GM19238 (cell line): ENCODE data around the gene KRT9.

ENCODE experiments used
- DNase-seq: peaks from one replicate; pipeline ENCODE4 v3.0.0; 2011; ENCODE audit warnings: low spot score; ENCODE audit not compliant: insufficient read length

KRT9 gene

DNA sequence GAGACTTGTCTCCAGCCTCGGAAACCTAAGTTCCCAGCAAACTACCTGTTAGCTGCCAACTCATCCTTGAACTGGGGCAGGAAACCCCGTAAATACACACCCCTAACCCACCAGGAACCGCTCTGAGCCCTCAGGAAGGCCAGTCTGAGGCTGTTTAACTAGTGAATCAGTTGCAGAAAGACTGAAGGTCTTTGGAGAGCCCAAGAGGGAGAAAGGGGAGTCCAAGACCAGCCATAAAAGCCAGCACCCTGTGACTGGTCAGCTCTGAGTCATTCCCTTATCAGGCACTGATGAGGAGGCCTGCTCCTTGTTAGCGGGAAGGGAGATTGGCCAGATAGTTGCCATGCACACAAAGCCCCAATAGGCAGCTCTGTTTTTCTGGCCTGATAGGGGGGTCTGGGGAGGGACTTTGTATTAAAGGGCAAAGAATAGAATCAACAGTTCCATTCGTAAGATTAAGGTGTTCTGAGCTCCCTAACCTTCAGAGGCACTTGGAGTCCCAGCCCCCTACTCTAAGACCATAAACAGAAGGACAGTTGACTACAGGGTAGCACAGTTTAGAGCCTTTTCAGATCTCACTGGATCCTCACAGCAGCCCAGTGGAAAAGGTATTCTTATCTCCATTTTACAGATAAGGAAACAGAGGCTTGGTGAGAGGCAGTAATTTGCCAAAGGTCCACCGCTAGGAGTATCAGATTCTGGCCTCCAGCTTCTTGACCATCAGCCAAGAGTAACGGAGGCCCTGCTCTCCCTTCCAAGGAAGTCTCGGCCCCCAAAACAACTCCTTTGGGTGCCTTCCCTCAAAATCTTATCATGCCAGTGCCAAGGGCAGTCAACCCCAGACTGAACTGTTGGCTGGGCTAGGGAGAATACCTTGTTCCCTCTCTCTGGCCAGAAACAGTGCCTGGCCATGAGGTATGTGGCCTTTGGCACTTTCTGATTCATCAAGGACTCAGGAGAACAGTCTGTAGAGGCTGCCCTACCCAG, 41.5 kb downstream of the KRT9 start:
- no peak for DNase-seq

DNA sequence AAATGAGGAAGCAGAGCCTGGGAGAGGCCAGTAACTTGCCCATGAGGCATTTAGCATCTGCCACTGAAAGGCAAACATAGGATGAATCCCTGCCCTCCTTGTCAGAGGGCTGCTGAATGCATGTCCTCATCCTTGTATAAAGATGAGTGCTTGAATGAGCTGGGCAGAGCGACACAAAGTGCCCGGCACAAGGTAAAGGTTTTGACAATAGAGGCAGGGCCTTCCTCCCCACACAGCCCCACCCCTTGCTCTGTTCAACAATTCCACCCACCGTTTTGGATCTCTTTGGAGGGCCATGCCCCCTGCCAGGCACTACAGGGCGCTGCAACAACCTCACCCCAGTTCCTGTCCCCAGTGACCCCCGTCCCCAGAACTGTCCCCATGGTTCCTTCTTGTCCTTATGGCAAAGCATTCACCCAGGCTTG, 42.4 kb downstream of the KRT9 start:
- no peak for DNase-seq

DNA sequence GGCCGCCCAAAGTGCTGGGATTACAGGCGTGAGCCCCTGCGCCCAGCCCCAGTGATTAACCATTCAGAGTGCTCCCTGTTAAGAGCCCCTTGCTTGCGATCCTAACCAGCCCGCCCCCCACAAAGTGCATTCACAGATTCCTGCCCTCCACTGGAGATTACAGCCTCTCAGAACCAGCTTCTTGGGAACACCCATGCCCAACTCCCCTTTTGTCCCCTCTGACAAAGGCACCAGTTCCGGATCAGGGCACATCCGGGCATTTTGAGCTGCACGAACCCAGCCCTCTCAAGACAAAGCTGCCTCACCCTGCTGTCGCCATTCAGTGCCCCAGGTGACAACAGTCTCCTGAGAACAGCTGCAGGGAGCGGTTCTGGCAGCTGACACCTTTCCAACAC, 42.9 kb downstream of the KRT9 start:
- DNase-seq = no peak

DNA sequence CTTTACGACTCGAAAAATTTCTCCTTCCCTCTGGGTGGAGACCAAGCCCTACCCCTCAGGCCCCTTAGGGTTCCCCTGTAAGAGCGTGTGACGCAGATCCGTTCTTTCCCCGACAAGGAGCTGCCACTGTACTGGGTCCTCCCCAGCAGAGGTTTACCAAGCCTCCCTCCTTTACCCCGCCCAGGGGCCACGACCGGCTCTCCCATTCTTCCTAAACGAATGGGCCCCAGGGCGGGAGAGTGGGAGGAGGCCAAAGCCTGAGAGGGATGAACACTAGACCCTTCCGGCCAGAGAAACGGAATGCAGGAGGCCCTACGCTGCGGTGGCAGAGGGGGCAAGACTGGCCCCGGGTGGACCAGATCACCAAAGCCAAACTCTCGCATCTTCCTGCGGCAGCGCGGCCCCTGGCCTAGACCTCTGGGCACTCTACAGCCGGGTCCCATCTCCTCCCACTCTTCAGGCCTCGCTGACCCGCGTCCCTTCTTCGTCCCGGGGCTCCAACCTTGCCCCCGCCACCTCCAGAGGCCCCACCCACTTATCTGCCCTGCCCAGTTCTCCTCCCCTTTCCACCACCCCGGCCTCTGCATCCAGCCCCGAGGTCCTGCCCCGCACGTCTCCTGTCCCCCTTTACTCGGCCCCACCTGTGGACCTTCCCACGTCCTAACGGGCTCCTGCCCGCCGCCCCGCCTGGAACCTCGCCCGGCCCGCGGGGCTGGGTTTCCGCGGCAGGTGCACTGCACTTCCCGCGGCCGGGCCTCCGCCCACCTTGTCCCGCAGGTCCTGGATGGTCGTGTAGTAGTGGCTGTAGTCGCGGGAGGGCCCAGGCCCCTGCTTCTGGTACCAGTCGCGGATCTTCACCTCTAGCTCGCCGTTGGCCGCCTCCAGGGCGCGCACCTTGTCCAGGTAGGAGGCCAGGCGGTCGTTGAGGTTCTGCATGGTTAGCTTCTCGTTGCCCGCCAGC, 44.5 kb downstream of the KRT9 start:
- DNase-seq = no peak

DNA sequence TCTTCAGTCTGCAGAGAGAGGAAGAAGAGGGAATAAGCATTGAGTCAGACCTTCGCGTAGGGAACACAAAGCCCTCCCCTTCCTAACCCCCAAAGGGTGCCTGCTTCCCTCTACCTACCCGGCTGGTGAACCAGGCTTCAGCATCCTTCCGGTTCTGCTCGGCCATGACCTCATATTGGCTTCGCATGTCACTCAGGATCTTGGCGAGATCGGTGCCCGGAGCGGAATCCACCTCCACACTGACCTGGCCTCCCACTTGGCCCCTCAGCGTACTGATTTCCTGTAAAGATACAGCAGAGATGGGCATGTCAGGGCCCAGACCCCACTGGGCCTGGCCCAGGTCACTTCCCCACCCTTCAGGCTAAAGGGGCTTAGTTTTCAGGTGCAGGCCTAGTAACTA, 47.6 kb downstream of the KRT9 start:
- DNase-seq = no peak

DNA sequence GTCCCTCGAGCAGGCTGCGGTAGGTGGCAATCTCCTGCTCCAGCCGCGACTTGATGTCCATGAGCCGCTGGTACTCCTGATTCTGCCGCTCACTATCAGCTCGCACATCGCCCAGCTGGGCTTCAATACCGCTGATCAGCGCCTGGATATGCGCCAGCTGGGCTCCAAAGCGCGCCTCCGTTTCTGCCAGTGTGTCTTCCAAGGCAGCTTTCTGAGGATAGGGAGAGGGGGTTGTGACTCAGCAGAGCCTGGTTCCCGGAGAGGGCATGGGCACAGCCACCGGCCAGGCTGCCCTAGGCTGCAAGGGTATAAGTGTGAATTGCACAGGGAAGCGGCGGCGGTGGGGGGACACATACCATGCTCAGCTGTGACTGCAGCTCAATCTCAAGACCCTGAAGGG, 48.1 kb downstream of the KRT9 start:
- no peak for DNase-seq

DNA sequence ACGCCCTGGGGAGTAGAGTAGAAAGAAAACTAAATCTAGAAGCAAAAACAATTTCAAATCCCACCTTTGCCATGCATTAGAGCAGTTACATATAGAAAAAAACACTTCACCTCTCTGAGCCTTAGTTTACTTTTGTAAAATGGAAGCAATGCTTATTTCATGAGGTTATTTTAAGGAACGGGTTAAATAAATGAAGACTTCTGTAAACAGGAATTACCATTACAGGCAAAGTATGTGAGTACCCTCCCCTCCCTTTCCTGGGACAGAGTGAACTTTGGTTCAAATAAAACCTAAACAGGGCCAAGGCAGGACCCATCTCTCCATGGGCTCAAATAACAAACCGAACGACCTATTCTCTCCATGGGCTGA, 48.6 kb downstream of the KRT9 start:
- DNase-seq = no peak

DNA sequence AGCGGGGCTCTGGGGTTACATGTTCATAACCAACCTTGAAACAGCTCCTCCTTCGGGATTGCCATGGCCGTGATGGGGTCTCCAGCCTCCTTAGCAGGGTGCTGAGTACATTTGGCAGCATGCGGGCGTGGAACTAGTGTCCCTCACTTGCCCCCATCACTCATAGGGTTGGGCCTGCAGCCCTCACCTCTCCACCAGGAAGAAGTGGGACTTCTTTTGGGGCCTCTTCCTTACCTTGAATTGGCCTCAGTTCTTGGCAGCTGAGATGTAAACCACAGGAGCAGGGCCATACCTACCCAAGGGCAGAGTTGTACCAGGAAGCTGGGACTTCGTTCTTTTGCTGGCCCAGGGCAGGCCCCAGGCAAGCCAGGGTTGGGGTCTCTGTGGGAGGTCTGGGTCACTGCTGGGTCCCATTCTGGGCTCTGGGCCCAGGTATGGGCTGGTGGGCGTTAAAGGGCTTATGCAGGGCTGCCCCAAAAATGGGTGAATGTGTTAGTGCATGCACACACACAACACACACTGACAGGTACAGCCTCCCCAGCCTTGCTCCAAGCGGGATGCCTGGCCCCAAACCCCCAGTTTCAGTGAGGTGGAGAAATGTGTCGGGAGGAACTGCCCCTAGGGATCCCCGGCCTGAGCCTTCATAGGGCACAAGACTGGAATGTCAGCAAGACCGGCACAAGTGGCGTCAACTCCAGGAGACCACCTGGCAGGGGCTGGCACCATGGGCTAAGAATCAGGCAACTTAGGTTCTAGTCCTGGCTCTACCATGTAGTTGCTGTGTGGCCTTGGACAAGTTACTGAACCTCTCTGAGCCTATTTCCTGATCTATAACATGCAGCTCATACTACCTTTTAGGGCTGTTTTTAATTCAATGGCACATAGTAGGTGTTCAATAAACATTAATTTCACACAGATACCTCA, 49.3 kb downstream of the KRT9 start:
- no peak for DNase-seq

DNA sequence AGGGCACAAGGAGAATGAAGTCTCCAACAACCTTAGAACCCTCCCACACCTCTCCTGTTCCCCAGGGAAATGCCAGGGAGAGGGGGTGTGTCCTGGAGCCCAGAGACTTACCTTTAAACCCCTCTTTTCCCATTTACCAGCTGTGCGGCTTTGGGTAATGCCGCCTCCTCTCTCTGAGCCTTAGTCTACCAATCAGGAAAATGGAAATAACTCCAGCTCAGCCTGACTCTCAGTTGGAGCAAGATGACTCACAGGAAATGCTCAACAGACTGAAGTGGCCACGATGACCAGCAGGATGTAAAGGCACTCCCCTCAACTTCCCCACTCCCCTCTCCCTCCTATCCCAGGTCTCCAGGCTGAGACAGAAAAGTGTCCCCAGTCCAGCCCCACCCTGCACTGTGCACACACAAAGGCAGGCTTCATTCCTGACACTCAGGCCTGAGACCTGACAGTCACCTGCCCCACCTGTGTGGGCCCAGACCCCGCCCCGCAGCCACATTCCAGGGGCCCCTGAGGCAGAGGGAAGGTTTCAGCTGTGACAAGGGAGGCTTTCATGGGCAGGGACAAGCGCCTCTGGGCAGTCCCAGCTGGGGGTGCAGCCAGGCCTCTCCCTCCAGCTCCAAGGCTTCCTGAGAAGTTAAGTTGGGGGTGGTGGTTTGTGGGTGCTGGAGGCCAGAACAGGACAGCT, 50.1 kb downstream of the KRT9 start:
- DNase-seq = no peak

DNA sequence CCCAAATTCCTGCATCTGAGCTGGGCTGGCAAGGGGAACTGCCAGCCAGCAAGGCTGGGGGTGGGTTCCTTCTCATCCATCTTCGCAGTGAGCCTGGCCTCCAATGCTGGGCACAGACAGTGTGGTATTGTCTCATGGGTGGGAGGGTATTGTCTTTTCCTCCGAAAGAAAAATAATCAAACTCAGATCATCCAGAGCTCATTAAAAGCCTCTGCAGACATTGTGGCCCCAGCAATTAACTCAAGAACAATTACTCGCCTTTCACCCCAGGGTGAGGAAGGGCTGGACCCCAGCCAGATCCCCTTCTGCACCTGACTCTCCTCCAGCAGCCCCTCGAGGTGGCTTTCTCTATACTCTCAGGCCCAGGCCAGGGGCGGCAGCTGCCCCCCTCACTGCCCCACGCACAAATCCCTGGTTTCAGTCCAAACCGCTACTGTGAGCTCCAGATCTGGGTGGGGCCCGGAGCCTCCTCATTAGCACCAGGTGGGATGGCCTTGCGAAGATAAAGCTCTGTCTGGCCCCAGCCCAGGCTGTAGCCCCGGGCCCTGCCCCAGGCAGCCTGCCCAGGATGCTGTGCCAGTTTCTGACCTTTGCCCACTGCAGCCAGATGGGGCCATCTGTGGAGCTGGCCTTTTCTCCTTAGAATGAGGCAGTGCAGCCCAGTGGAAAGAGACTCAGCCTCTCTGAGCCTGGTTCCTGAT, 50.9 kb downstream of the KRT9 start:
- DNase-seq = no peak

DNA sequence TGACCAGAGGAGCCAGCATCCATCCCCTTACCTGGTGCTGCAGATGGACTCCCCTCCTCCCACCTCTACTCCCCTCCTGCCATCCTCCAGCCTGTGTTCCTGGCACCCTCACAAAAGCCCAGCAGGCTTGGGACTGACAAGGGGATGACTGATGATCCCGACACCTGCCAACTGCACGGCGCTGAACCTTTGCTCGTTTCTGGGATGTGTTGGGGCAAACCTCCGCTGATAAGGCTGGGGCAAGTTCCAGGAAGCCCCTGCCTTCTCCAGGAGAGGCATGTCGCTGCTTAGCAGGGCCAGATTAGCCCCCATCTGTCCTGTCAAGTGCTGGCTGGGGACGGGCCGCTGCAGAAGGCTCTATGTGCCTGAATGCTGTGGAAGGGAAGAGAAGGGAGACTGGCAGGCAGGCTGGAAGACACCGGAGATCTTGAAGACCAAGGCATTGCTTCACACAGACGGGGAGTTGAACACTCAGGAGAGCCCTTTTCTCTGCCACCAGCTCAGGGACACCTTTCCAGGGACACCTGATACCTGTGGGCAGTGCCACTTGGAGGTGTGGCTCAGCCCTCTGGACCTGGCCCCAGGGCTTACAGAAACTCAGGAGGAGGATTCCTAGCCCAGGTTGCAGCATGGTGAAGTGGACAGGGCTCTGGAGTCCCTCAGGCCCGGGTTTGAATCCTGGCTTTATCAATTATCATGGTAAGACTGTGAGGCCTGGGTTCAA, 52.2 kb downstream of the KRT9 start:
- no peak for DNase-seq

DNA sequence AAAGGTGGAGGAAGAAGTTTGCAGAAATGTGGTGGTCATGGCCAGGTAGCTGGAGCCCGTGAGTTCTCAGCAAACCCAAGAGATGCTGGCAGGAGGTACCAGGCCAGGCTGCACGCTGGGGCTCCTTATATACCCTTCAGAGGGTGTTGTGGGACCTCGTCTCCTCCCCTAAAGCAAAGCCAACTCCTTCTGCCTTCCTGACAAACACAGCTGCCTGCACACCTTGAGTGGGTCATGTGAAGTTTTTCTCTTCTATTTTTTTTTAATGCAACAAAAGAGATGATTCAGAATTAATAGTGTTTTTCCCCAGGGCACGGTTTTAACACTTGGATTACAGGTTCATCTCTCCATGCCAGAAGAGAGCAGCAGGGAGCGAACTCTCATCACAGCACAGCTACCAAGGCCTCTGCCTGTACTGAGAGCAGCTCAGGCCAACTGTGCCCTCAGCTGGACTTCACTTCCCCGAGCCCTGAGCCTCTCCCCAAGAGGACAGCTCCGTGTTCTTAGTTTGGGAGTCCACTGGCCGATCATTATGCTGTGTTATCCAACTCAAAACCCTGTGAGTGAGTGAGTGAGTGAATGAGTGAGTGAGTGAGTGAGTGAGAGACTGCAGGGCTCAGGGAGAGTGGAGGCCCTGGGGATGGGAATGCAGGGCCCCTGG, 52.9 kb downstream of the KRT9 start, which contains the start of gene KRT15:
Gene KRT15, minus strand, starts transcription at position 102 of the 661 bp plus-strand sequence. Its CDS starts 63 bp downstream, at position 39.
- no peak for DNase-seq

DNA sequence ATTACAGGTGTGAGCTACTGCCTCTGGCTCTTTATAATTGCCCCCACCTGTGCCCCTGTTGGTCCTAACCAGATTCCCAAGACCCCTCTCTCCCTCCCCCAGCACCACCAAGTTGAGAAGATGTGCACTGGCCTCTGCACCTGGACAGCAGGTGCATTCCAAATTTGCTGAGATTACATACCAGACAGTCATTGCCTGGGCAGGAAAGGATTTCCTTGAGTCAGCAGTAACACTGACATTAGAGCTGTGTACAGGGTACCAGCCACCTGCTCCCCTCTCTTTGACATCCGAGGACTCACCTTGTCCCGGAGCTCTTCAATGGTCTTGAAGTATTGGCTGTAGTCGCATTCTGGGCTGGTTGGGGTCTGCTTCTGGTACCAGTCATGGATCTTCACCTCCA, 53.8 kb downstream of the KRT9 start:
- no peak for DNase-seq

DNA sequence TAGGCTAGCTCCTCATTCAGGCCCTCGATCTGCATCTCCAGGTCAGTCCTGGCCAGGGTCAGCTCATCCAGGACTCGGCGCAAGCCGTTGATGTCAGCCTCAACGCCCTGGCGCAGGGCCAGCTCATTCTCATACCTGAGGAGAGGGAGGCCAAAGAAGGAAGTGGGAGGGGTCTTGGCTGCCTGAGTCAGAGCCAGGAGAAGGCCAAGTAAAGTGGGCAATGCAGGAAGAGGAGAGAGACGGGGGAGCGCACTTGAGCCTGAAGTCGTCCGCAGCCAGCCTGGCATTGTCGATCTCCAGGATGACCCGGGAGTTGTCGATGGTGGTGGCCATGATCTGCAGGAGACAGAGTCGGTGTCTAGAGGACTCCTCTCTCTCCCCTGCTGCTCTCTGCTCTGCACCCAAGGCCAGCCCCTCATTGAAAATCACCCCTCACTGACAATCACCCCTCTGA, 55.0 kb downstream of the KRT9 start:
- no peak for DNase-seq

DNA sequence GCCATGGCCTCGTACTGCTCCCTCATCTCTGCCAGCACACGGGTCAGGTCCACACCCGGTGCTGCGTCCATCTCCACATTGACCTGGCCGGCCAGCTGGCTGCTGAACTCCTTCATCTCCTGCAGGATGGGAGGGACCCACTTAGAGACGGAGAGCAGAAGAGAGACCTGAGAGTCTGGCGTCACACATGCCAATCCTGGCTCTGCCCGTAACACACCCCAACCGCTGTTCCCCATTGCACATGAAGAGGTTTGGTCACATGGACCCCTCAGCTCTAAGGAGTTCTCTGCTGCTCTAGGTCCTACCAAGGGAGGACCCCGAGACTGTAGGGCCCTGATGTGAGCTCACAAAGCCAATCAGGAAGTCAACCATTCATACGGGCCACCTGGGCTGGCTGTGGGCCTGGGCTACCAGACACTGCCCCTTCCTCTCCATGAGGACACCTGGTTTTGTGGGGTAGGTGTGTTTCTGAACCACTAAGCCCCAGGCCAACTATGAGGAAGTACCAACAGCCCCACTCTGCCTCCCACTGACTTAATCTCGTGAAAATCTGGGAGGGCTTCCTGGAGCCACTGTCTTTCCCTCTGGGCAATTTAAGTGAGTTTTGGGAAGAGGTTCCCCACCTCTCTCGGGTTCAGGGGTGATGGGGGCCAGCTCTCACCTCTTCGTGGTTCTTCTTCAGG, 55.6 kb downstream of the KRT9 start:
- DNase-seq = no peak
